IMR-90 (cell line): ENCODE data around the gene SLX4IP. TPM values are rescaled to one million over a fixed set of nuclear protein-coding genes. Genes with fewer than 3 reads are reported as not detected.
A peak's percentile ranks its signal among the peaks of the same experiment; 100 is the strongest.

ENCODE experiments used
- ATAC-seq: fragments of 200-7000 bp; cut with Tn5 transposase; 2 replicates; pipeline ENCODE4 v1.9.1; 2020; ENCODE audit warnings: low read depth, mild to moderate bottlenecking, moderate library complexity
- BruUV-seq: library from RNA; stranded (reverse); fragments of 400-500 nt; replicated peaks from 2 replicates; lab custom pipeline; 2021; lab: Mats Ljungman, UMichigan
- CTCF ChIA-PET: fragments of 300-600 bp; formaldehyde crosslinking; extraction: SDS; loops from one replicate; lab custom pipeline; 2021; ENCODE audit warnings: antibody characterized with exemption; lab: Yijun Ruan, JAX
- POLR2A ChIA-PET: fragments of 300-600 bp; sonication (Branson Sonifier 250); formaldehyde crosslinking; loops from one replicate; lab custom pipeline; 2022; ENCODE audit warnings: antibody characterized with exemption; ENCODE audit not compliant: unreplicated experiment; lab: Charles Lee
- DNase-seq: peaks from one replicate; pipeline ENCODE4 v3.0.0; 2013
- H2AFZ ChIP-seq: replicated peaks from 2 replicates; pipeline ENCODE3; 2013; ENCODE audit warnings: low read length, mild to moderate bottlenecking; ENCODE audit not compliant: poor library complexity
- H2AK5ac ChIP-seq: 2 replicates; pipeline ENCODE4 v1.6.1; 2013; ENCODE audit warnings: low read depth, low read length, inconsistent platforms
- H2AK9ac ChIP-seq: replicated peaks from 2 replicates; pipeline ENCODE3; 2013; ENCODE audit warnings: mild to moderate bottlenecking, low read depth, low read length, moderate library complexity; ENCODE audit not compliant: poor library complexity
- H2BK120ac ChIP-seq: 2 replicates; pipeline ENCODE4 v1.6.1; 2013; ENCODE audit warnings: low read depth, low read length, inconsistent platforms
- H2BK15ac ChIP-seq: 3 replicates; pipeline ENCODE4 v1.6.1; 2013; ENCODE audit warnings: low read depth, low read length, inconsistent platforms
- H2BK20ac ChIP-seq: 2 replicates; pipeline ENCODE4 v1.6.1; 2013; ENCODE audit warnings: low read depth, mild to moderate bottlenecking, inconsistent platforms, low read length, moderate library complexity
- H2BK5ac ChIP-seq: 2 replicates; pipeline ENCODE4 v1.6.1; 2013; ENCODE audit warnings: mild to moderate bottlenecking, low read depth, low read length, inconsistent platforms; ENCODE audit not compliant: poor library complexity, severe bottlenecking
- H3K14ac ChIP-seq: replicated peaks from 2 replicates; pipeline ENCODE4 v1.6.1; 2013; ENCODE audit warnings: low read depth, low read length, inconsistent platforms
- H3K18ac ChIP-seq: 2 replicates; pipeline ENCODE4 v1.6.1; 2013; ENCODE audit warnings: low read depth, low read length, control low read depth
- H3K23ac ChIP-seq: 2 replicates; pipeline ENCODE4 v1.6.1; 2013; ENCODE audit warnings: low read depth, low read length, inconsistent platforms
- H3K27ac ChIP-seq: 2 replicates; pipeline ENCODE4 v1.5.1; 2013; ENCODE audit warnings: mild to moderate bottlenecking, control low read depth, low read length; ENCODE audit not compliant: insufficient read depth
- H3K27me3 ChIP-seq: 2 replicates; pipeline ENCODE4 v1.6.1; 2013; ENCODE audit warnings: low read length; ENCODE audit not compliant: control insufficient read depth, insufficient read depth
- H3K36me3 ChIP-seq: 2 replicates; pipeline ENCODE4 v1.6.1; 2013; ENCODE audit warnings: low read length, mixed read lengths; ENCODE audit not compliant: control insufficient read depth, insufficient read depth
- H3K4ac ChIP-seq: 2 replicates; pipeline ENCODE4 v1.6.1; 2013; ENCODE audit warnings: low read depth, low read length, inconsistent platforms
- H3K4me1 ChIP-seq: 2 replicates; pipeline ENCODE4 v1.6.1; 2013; ENCODE audit warnings: low read length, mixed read lengths; ENCODE audit not compliant: control insufficient read depth, insufficient read depth
- H3K4me2 ChIP-seq: 2 replicates; pipeline ENCODE4 v1.6.1; 2013; ENCODE audit warnings: low read depth, mild to moderate bottlenecking, control low read depth, low read length, moderate library complexity
- H3K4me3 ChIP-seq: 2 replicates; pipeline ENCODE4 v1.5.1; 2013; ENCODE audit warnings: low read depth, mild to moderate bottlenecking, control low read depth, low read length, moderate library complexity; ENCODE audit not compliant: insufficient read depth
- H3K56ac ChIP-seq: 2 replicates; pipeline ENCODE4 v1.6.1; 2013; ENCODE audit warnings: low read length, inconsistent platforms; ENCODE audit not compliant: insufficient read depth; ENCODE audit errors: extremely low read depth
- H3K79me1 ChIP-seq, 2 experiments: 2 replicates each; pipeline ENCODE4 v1.6.1; 2013; ENCODE audit warnings: low read length in 2 of 2, inconsistent platforms in 1 of 2, low read depth in 1 of 2
- H3K9ac ChIP-seq: 2 replicates; pipeline ENCODE4 v1.6.1; 2013; ENCODE audit warnings: low read depth, low read length, control low read depth
- H3K9me1 ChIP-seq: 2 replicates; pipeline ENCODE4 v1.6.1; 2013; ENCODE audit warnings: low read length, inconsistent platforms; ENCODE audit not compliant: insufficient read depth
- H3K9me3 ChIP-seq: 2 replicates; pipeline ENCODE4 v1.6.1; 2013; ENCODE audit warnings: low read length; ENCODE audit not compliant: control insufficient read depth, insufficient read depth
- H4K20me1 ChIP-seq: 2 replicates; pipeline ENCODE4 v1.6.1; 2013; ENCODE audit warnings: low read length, inconsistent platforms; ENCODE audit not compliant: insufficient read depth
- H4K5ac ChIP-seq: 2 replicates; pipeline ENCODE4 v1.6.1; 2013; ENCODE audit warnings: mild to moderate bottlenecking, low read depth, low read length, control low read depth
- H4K8ac ChIP-seq, 2 experiments: 2 replicates each; pipeline ENCODE4 v1.6.1; 2013; ENCODE audit warnings: low read depth in 2 of 2, low read length in 2 of 2, control low read depth in 1 of 2, inconsistent platforms in 1 of 2
- H4K91ac ChIP-seq: 2 replicates; pipeline ENCODE4 v1.6.1; 2013; ENCODE audit warnings: low read depth, low read length, inconsistent platforms; ENCODE audit not compliant: insufficient read depth
- CEBPB ChIP-seq: IDR thresholded peaks from 2 replicates; pipeline ENCODE4 v1.6.1; 2012; ENCODE audit warnings: low read depth, low read length, improper control_type of control experiment
- CTCF ChIP-seq: conservative IDR thresholded peaks from 2 replicates; pipeline ENCODE4 v1.5.1; 2012; ENCODE audit warnings: mild to moderate bottlenecking, low read depth, low read length, improper control_type of control experiment
- POLR2A ChIP-seq: IDR thresholded peaks from 2 replicates; pipeline ENCODE4 v1.6.1; 2012; ENCODE audit warnings: mild to moderate bottlenecking, low read depth, low read length
- RAD21 ChIP-seq: IDR thresholded peaks from 2 replicates; pipeline ENCODE4 v1.6.1; 2012; ENCODE audit warnings: low read length, improper control_type of control experiment
- RFX5 ChIP-seq: IDR thresholded peaks from 2 replicates; pipeline ENCODE4 v1.8.0; 2012; ENCODE audit warnings: low read depth, mild to moderate bottlenecking, low read length, moderate library complexity
- SMC3 ChIP-seq: fragments of 150-350 bp; IDR thresholded peaks from 2 replicates; pipeline ENCODE4 v1.6.1; 2016; ENCODE audit warnings: low read depth, mild to moderate bottlenecking, antibody characterized with exemption, low read length, moderate library complexity
- WGBS, 2 experiments: methylation state at CpG; one replicate each; pipeline versions ENCODE4 v1.1.5 to v1.1.7; 2013; ENCODE audit warnings: missing lambda C conversion rate in 2 of 2; ENCODE audit not compliant: insufficient read length in 1 of 2; ENCODE audit errors: extremely low coverage in 2 of 2; 5-methylcytosine and 5-hydroxymethylcytosine counted together
- dilution Hi-C: fragments of 300-500 bp; cut with HindIII; formaldehyde crosslinking; loops from one replicate; pipeline ENCODE4 v1.14.3; 2018; ENCODE audit warnings: low sequenced_read_pairs; ENCODE audit not compliant: unreplicated experiment
- in situ Hi-C: fragments of 300-500 bp; cut with MboI; formaldehyde crosslinking; loops from 3 replicates; pipeline ENCODE4 v1.14.3; 2019; ENCODE audit warnings: low sequenced_read_pairs, inconsistent platforms, mixed read lengths
- intact Hi-C: fragments of 100-400 bp; cut with micrococcal nuclease; formaldehyde crosslinking; loops from 2 replicates; pipeline ENCODE4 v1.10.0; 2022
- polyA plus RNA-seq, 3 experiments: library from polyadenylated mRNA; depleted of rRNA; stranded (reverse); fragments of >200 nt; gene quantifications; 2 replicates each; pipeline ENCODE4 v1.2.3, GENCODE V29; 2012; ENCODE audit warnings: low replicate concordance in 1 of 3
- total RNA-seq: library from RNA; depleted of rRNA; stranded (reverse); fragments of >200 nt; gene quantifications from 2 replicates; pipeline ENCODE4 v1.2.3, GENCODE V29; 2012
- TF ChIP-seq, protein P1 (sequence below): fragments of 150-350 bp; IDR thresholded peaks from 2 replicates; pipeline ENCODE4 v1.6.1; 2016; ENCODE audit warnings: low read depth, mild to moderate bottlenecking, low read length, moderate library complexity, borderline replicate concordance

Gene SLX4IP
- total and polyA plus RNA-seq, 2 of the 4 experiments (the other 2 are of a cell fraction), result 1.3 to 5.9 TPM

- no peak for TF ChIP-seq POLR2A
Observed at GRCh38 chr20:10597637-10598036, 162.5 kb downstream of the SLX4IP start (continued).

- Histone ChIP-seq H3K9ac (no peak overlapping the region), H3K27ac (no peak overlapping the region), H3K4ac (no peak overlapping the region), H2BK5ac (no peak overlapping the region), H4K91ac (no peak overlapping the region), H3K4me3 (no peak overlapping the region), H2BK120ac (peak overlapping the region; percentile 52; the same call in 1 of the 2 replicates), H4K20me1 (no peaks in the 10 kb centered on the region), H3K36me3 (no peaks in the 10 kb centered on the region), H3K56ac (no peak overlapping the region), H2BK15ac (no peak overlapping the region), H2BK20ac (no peak overlapping the region), H3K9me3 (no peaks in the 10 kb centered on the region), H3K79me1 (peaks cover 0 to 6% of the 10 kb centered on the region in 2 experiments; a peak in 1 of 4 replicates), H2AK9ac (no peak overlapping the region), H3K4me1 (peaks cover 20% of the 10 kb centered on the region), H4K5ac (no peak overlapping the region), H2AFZ (no peak overlapping the region), H4K8ac (no peak overlapping the region), H3K4me2 (no peak overlapping the region), H3K23ac (no peak overlapping the region), H2AK5ac (peak overlapping the region; percentile 93), H3K18ac (no peak overlapping the region), H3K14ac (no peak overlapping the region; the same call in 1 of the 2 replicates), H3K27me3 (no peaks in the 10 kb centered on the region), H3K9me1 (peaks cover 15% of the 10 kb centered on the region)
- dilution Hi-C loops (no loop called here), in situ Hi-C loops (no loop called here), intact Hi-C loops (no loop called here)
- DNase-seq (no peak), ATAC-seq (no peak)
- POLR2A ChIA-PET, result no interaction called here
- CTCF ChIA-PET, result no interaction called here
- TF ChIP-seq CTCF (no peak), RAD21 (no peak), SMC3 (no peak), RFX5 (no peak), CEBPB (no peak)
- TF ChIP-seq, protein P1, sequence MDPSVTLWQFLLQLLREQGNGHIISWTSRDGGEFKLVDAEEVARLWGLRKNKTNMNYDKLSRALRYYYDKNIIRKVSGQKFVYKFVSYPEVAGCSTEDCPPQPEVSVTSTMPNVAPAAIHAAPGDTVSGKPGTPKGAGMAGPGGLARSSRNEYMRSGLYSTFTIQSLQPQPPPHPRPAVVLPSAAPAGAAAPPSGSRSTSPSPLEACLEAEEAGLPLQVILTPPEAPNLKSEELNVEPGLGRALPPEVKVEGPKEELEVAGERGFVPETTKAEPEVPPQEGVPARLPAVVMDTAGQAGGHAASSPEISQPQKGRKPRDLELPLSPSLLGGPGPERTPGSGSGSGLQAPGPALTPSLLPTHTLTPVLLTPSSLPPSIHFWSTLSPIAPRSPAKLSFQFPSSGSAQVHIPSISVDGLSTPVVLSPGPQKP, result no peak
- 38% methylated on average over 1 of the region's 4 CpGs; no CpG with 5 or more reads in 1 of the 2 experiments for WGBS, 2 experiments
- no TSS peak for BruUV-seq
Observed at GRCh38 chr20:10602221-10602871, 167.2 kb downstream of the SLX4IP start.
